ENCODE data around the gene TRIM58. TPM values are rescaled to one million over a fixed set of nuclear protein-coding genes. Genes with fewer than 3 reads are reported as not detected.

Gene TRIM58
- not detected for total RNA-seq (2021; ENCODE audit: unreplicated experiment)
- not detected in 2 replicates for polyA plus RNA-seq (2012)
- percentile 7 among the genes with signal in this experiment for Bru-seq, nascent RNA
- BruChase-seq, experiment 1, labeled RNA remaining after a 6-hour chase = percentile 9 among the genes with signal in this experiment
- not detected for BruChase-seq, experiment 2, labeled RNA remaining after a 2-hour chase
- long read RNA-seq = 0 reads

- Histone ChIP-seq H3K9me2 (ENCODE audit: insufficient read depth) (no peaks in the 10 kb centered on the region), H3K4me2 (ENCODE audit: low read length) (no peak within 1 kb of the TSS), H3K36me3 (ENCODE audit: control insufficient read depth in 1 of 2, insufficient read depth in 2 of 2, low read length in 2 of 2) (no peaks in the 10 kb centered on the region), H3K9me3 (ENCODE audit: control insufficient read depth in 1 of 2, insufficient read depth in 1 of 2, low read depth in 1 of 2, low read length in 2 of 2) (peaks cover 6% of the 10 kb centered on the region in 2 experiments; a peak in 2 of 4 replicates), H3K27me3 (ENCODE audit: insufficient read depth, low read length) (no peaks in the 10 kb centered on the region), H4K20me1 (ENCODE audit: insufficient read depth) (no peaks in the 10 kb centered on the region), H3K9ac (ENCODE audit: low read length) (no peak within 1 kb of the TSS), H3K4me1 (ENCODE audit: control insufficient read depth in 1 of 2, insufficient read depth in 2 of 2, low read length in 2 of 2) (no peaks in the 10 kb centered on the region), H3K4me3 (replicated peaks in 1 of 2; ENCODE audit: low read depth in 1 of 2, low read length in 2 of 2) (no peak within 1 kb of the TSS), H3K79me2 (ENCODE audit: insufficient read depth, low read length) (no peaks in the 10 kb centered on the region), H3K27ac (ENCODE audit: low read depth, low read length) (no peak within 1 kb of the TSS), H2AFZ (ENCODE audit: low read depth, low read length, poor library complexity, severe bottlenecking) (no peak within 1 kb of the TSS)
- CTCF ChIA-PET = no interaction called here
- intact Hi-C loops (cut with micrococcal nuclease) = no loop called here
- DNase-seq (ENCODE audit: low read depth, low spot score) (no peak), ATAC-seq (no peak)
- BruUV-seq (replicated peaks) = no TSS peak
- RAD21 ChIA-PET (ENCODE audit: low non-redundant PET in 1 of 2, low total read pairs in 2 of 2, uncharacterized antibody in 2 of 2, unreplicated experiment in 2 of 2) = no interaction called here
- TF ChIP-seq SP1 (IDR thresholded peaks at IDR 0.05; ENCODE audit: low read depth) = no peak
- no peak for TF ChIP-seq RAD21 (IDR thresholded peaks at IDR 0.05; ENCODE audit: low read depth)
- TF ChIP-seq POLR2A (IDR thresholded peaks at IDR 0.05; ENCODE audit: borderline replicate concordance, extremely low read depth, insufficient read depth, insufficient read length) = no peak
- POLR2A ChIA-PET = no interaction called here
These were observed at the start of gene TRIM58 for GRCh38 chr1:247857069-247857984. TSS of gene TRIM58 (plus strand) at chr1:247857187. CDS start at chr1:247857247, 60 bp downstream.

- BruUV-seq (replicated peaks) = no TSS peak
- no peak for ATAC-seq
- TF ChIP-seq REST (IDR thresholded peaks at IDR 0.05; ENCODE audit: low read depth) (no peak), POLR2AphosphoS5 (IDR thresholded peaks at IDR 0.05; ENCODE audit: low read depth, low read length) (no peak), CBX3 (IDR thresholded peaks at IDR 0.05; ENCODE audit: low read depth) (no peak), POLR2A (IDR thresholded peaks at IDR 0.05; ENCODE audit: borderline replicate concordance, extremely low read depth, insufficient read depth, insufficient read length) (no peak), EZH2phosphoT487 (IDR thresholded peaks at IDR 0.05; ENCODE audit: borderline replicate concordance) (no peak), ATF3 (IDR thresholded peaks at IDR 0.05) (no peak), ZNF274 (IDR thresholded peaks at IDR 0.05; ENCODE audit: low read depth, low read length) (no peak), MAX (IDR thresholded peaks at IDR 0.05) (no peak)
These were observed 44.4 kb upstream of the TRIM58 start for GRCh38 chr1:247812637-247813036.

More at GRCh38 chr1:247812637-247813036, 44.4 kb upstream of the TRIM58 start:
- ChIA-PET CTCF (no interaction called here), POLR2A (no interaction called here), RAD21 (ENCODE audit: low non-redundant PET in 1 of 2, low total read pairs in 2 of 2, uncharacterized antibody in 2 of 2, unreplicated experiment in 2 of 2) (no interaction called here)
- H3K9ac ChIP-seq (ENCODE audit: low read length) = no peak overlapping the region
- H3K27me3 ChIP-seq (ENCODE audit: insufficient read depth, low read length) = no peaks in the 10 kb centered on the region
- no peak overlapping the region for H2AFZ ChIP-seq (ENCODE audit: low read depth, low read length, poor library complexity, severe bottlenecking)
- H3K79me2 ChIP-seq (ENCODE audit: insufficient read depth, low read length) = no peaks in the 10 kb centered on the region
- H3K27ac ChIP-seq (ENCODE audit: low read depth, low read length) = no peak overlapping the region
- peaks cover 0 to 12% of the 10 kb centered on the region in 2 experiments; a peak in 1 of 4 replicates for H3K9me3 ChIP-seq (ENCODE audit: control insufficient read depth in 1 of 2, insufficient read depth in 1 of 2, low read depth in 1 of 2, low read length in 2 of 2)
- H3K36me3 ChIP-seq (ENCODE audit: control insufficient read depth in 1 of 2, insufficient read depth in 2 of 2, low read length in 2 of 2) = no peaks in the 10 kb centered on the region
- no peaks in the 10 kb centered on the region for H4K20me1 ChIP-seq (ENCODE audit: insufficient read depth)
- H3K4me2 ChIP-seq (ENCODE audit: low read length) = no peak overlapping the region
- H3K9me2 ChIP-seq (ENCODE audit: insufficient read depth) = no peaks in the 10 kb centered on the region
- no peak for DNase-seq (ENCODE audit: low read depth, low spot score)
- H3K4me1 ChIP-seq (ENCODE audit: control insufficient read depth in 1 of 2, insufficient read depth in 2 of 2, low read length in 2 of 2) = no peaks in the 10 kb centered on the region
- intact Hi-C loops (cut with micrococcal nuclease) = no loop called here
- H3K4me3 ChIP-seq (replicated peaks in 1 of 2; ENCODE audit: low read depth in 1 of 2, low read length in 2 of 2) = no peak overlapping the region

All from HCT116 (cell line).